ENCODE data around the gene HMX1. TPM values are rescaled to one million over a fixed set of nuclear protein-coding genes. Genes with fewer than 3 reads are reported as not detected.

HMX1 gene
- total and polyA plus RNA-seq, 10 of the 15 experiments (the other 5 are each of a cell fraction or from before 2014, with no cell fraction given), result not detected

DNA sequence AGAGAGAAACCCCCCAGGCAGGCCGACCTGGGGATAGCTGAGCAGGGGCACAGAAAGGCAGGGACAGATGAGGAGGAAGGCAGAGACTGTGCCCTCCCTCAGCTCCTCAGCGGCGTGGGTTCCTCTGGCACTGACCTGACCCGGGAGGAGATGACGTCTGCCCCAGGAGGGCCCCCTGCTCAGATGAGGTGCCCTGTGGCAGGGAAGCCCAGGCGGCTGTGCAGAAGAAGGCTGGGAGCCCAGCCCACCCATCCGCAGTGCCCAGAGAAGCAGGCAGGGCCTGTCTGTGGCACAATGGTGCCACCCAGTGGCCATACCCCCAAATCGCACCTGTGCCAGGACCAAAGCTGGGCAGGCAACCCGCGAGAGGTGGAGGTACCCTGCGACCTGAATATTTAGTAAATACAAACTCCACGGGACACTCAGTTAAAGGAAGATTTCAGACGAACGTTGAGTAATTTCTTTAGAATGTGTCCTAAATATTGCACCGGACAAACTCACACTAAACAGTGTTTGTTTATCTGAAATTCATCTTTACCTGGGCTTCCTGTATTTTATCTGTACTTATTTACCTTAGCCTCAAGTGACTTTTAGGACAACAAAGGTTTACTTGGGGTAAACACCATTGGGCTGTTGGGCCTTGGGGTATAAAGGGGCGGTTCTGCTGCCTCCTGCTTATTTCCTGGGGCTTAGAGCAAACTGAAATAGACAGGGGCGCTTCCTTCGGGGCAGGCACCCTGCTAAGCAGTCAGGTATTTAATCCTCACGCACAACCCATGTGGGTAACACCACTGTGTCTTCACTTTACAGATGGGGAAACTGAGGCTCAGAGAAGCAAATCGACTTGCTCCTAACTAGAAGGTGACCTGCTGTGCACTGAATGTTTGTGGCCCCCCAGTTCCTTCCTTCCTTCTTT is 46.5 kb upstream of the HMX1 start:
- peak; percentile 99 for ATAC-seq
- ChIA-PET SMC1A (ENCODE audit: uncharacterized antibody, unreplicated experiment) (interaction anchor here (1.1 to 1.2 kb wide), 2 partner anchors 11 to 311 kb away, joined by 3 to 6 read pairs; no protein-coding TSS in a partner anchor), CTCF (interaction anchor here (1.1 to 1.6 kb wide), 5 partner anchors 10 to 311 kb away, joined by 3 to 11 read pairs (median 4); no protein-coding TSS in a partner anchor), POLR2A (no interaction called here), RAD21 (ENCODE audit: unreplicated experiment) (interaction anchor here (0.6 to 1.3 kb wide), 3 partner anchors 11 to 313 kb away, joined by 3 to 8 read pairs (median 3); no protein-coding TSS in a partner anchor)
- Histone ChIP-seq H3K27me3 (replicated peaks in 1 of 2; ENCODE audit: control insufficient read depth in 2 of 2, insufficient read depth in 2 of 2, low read length in 1 of 2) (no peaks in the 10 kb centered on the region), H3K9me3 (replicated peaks; ENCODE audit: control insufficient read depth, insufficient read depth, low read length) (no peaks in the 10 kb centered on the region; the same call in 2 of the 3 replicates), H3K79me2 (ENCODE audit: control insufficient read depth, insufficient read depth, low read length) (no peaks in the 10 kb centered on the region), H3K9ac (ENCODE audit: control insufficient read depth, insufficient read depth, low read length) (no peak overlapping the region), H4K20me1 (ENCODE audit: control insufficient read depth, insufficient read depth) (no peaks in the 10 kb centered on the region), H3K4me3 (no peak overlapping the region), H3K4me2 (ENCODE audit: control insufficient read depth, insufficient read depth) (no peak overlapping the region), H3K36me3 (ENCODE audit: control insufficient read depth in 2 of 2, insufficient read depth in 2 of 2, low read length in 1 of 2) (no peaks in the 10 kb centered on the region), H3K27ac (ENCODE audit: control insufficient read depth, insufficient read depth) (no peak overlapping the region), H3K4me1 (ENCODE audit: control insufficient read depth, insufficient read depth, low read length) (no peaks in the 10 kb centered on the region), H2AFZ (ENCODE audit: control insufficient read depth, low read depth, low read length) (no peak overlapping the region)
- 16% methylated on average over 18 of the region's 20 CpGs for WGBS (ENCODE audit: insufficient coverage, insufficient replicate concordance, low lambda C conversion rate, missing lambda C conversion rate)
- no TSS peak for BruUV-seq (replicated peaks)
- in situ Hi-C loops (cut with MboI) (no loop called here), intact Hi-C loops (cut with micrococcal nuclease; ENCODE audit: unreplicated experiment) (loop anchor here (1.0 to 5.0 kb wide), 3 partner anchors 230 to 451 kb away; no protein-coding TSS in a partner anchor)
- no peak for TF ChIP-seq LARP7 (IDR thresholded peaks at IDR 0.05)
- peak; percentile 78 for TF ChIP-seq SMC3 (IDR thresholded peaks at IDR 0.05; ENCODE audit: borderline replicate concordance, low read length)
- peak; percentile 87 for TF ChIP-seq RAD21 (IDR thresholded peaks at IDR 0.05; ENCODE audit: insufficient read depth, low read depth, low read length)
- no peak for TF ChIP-seq KAT2A (conservative IDR thresholded peaks at IDR 0.05; ENCODE audit: control insufficient read depth, low read depth, low read length)
- 0 out of 2 replicates have a peak, but pooled peaks have one; percentile 31 for TF ChIP-seq YY1 (IDR thresholded peaks at IDR 0.05; ENCODE audit: low read depth, low read length)
- 0 out of 4 replicates have a peak, but pooled peaks of 1 of the 2 experiments have one; percentile 39 for TF ChIP-seq BHLHE40 (IDR thresholded peaks at IDR 0.05; ENCODE audit: borderline replicate concordance in 1 of 2, low read depth in 2 of 2, low read length in 1 of 2)
- TF ChIP-seq, protein P1, sequence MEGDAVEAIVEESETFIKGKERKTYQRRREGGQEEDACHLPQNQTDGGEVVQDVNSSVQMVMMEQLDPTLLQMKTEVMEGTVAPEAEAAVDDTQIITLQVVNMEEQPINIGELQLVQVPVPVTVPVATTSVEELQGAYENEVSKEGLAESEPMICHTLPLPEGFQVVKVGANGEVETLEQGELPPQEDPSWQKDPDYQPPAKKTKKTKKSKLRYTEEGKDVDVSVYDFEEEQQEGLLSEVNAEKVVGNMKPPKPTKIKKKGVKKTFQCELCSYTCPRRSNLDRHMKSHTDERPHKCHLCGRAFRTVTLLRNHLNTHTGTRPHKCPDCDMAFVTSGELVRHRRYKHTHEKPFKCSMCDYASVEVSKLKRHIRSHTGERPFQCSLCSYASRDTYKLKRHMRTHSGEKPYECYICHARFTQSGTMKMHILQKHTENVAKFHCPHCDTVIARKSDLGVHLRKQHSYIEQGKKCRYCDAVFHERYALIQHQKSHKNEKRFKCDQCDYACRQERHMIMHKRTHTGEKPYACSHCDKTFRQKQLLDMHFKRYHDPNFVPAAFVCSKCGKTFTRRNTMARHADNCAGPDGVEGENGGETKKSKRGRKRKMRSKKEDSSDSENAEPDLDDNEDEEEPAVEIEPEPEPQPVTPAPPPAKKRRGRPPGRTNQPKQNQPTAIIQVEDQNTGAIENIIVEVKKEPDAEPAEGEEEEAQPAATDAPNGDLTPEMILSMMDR (IDR thresholded peaks at IDR 0.05 in 2 of 3, conservative IDR thresholded peaks at IDR 0.05 in 1 of 3; ENCODE audit: control insufficient read depth in 2 of 3, extremely low read depth in 1 of 3, insufficient read depth in 1 of 3, low read depth in 3 of 3, low read length in 3 of 3), result peak; percentile 89 to 94 (median 92)
- TF ChIP-seq PAX8 (IDR thresholded peaks at IDR 0.05), result no peak
- DNase-seq (ENCODE audit: low read depth, low spot score), result no peak
- FAIRE-seq, result peak; percentile 54
